Testis (tissue), 3 donors: ENCODE data around the gene BTG4. TPM values are rescaled to one million over a fixed set of nuclear protein-coding genes. Genes with fewer than 3 reads are reported as not detected.
A peak's percentile ranks its signal among the peaks of the same experiment; 100 is the strongest.

ENCODE experiments used
- DNase-seq: peaks from one replicate; pipeline ENCODE4 v3.0.0-alpha.2; 2019
- H3K27ac ChIP-seq, 2 donors: fragments of 200-600 bp; sonication (generic); one replicate each; pipeline ENCODE4 v1.5.1; 2019
- H3K27me3 ChIP-seq: fragments of 200-600 bp; sonication (generic); one replicate; pipeline ENCODE4 v1.5.1; 2019
- H3K36me3 ChIP-seq: fragments of 200-600 bp; sonication (generic); one replicate; pipeline ENCODE4 v1.5.1; 2017; ENCODE audit warnings: low read depth; ENCODE audit errors: missing control alignments
- H3K4me1 ChIP-seq: fragments of 200-600 bp; sonication (generic); one replicate; pipeline ENCODE4 v1.5.1; 2019
- H3K4me3 ChIP-seq, 2 donors: fragments of 200-600 bp; sonication (generic); one replicate each; pipeline ENCODE4 v1.5.1; 2017 to 2019
- H3K9me3 ChIP-seq: fragments of 200-600 bp; sonication (generic); one replicate; pipeline ENCODE4 v1.5.1; 2017
- CTCF ChIP-seq, 3 experiments: fragments of 450-650 bp in 2 of 3; fragments of 200-600 bp in 1 of 3; sonication (generic) in 1 of 3; IDR thresholded peaks; one replicate each; pipeline ENCODE4 v1.5.1; 2016 to 2019; ENCODE audit warnings: antibody characterized with exemption in 3 of 3, mild to moderate bottlenecking in 2 of 3, moderate library complexity in 1 of 3
- POLR2A ChIP-seq: fragments of 450-650 bp; IDR thresholded peaks from one replicate; pipeline ENCODE4 v1.6.1; 2017; ENCODE audit warnings: antibody characterized with exemption, mild to moderate bottlenecking, moderate library complexity
- WGBS, 2 donors: methylation state at CpG; one replicate each; pipeline ENCODE4 v1.1.5; 2018; 5-methylcytosine and 5-hydroxymethylcytosine counted together
- intact Hi-C: fragments of 100-400 bp; cut with DNase I; formaldehyde crosslinking; loops from one replicate; pipeline ENCODE4 v1.15.1; 2023; ENCODE audit warnings: low total_unique reads
- microRNA counts, 2 donors: library from miRNA; unstranded; fragments of <30 nt; microRNA quantifications; one replicate each; lab custom pipeline; 2016
- microRNA-seq, 2 donors: library from miRNA; unstranded; fragments of <30 nt; microRNA quantifications; one replicate each; pipeline ENCODE4, GENCODE V29; 2016; ENCODE audit warnings: borderline number of aligned reads in 2 of 2, borderline replicate concordance in 1 of 2
- polyA plus RNA-seq: library from polyadenylated mRNA; stranded (reverse); fragments of 350-450 nt; fragmentation: Illumina TruSeq; extraction: RNeasy Lipid Tissue Mini Kit (QIAGEN cat#74804); gene quantifications from one replicate; pipeline ENCODE4 v1.2.3, GENCODE V29; 2014; ENCODE audit warnings: low read depth, low replicate concordance; ENCODE audit not compliant: insufficient read depth
- small RNA-seq, 2 donors: library from RNA; depleted of rRNA; stranded (forward); fragments of <200 nt; gene quantifications; one replicate each; pipeline ENCODE3, GENCODE V24; 2016
- total RNA-seq, 2 donors: library from RNA; depleted of rRNA; stranded (reverse); fragments of >200 nt; gene quantifications; one replicate each; pipeline ENCODE4 v1.2.3, GENCODE V29; 2016

BTG4 gene
- total and polyA plus RNA-seq, 3 donors from 2014 or later = 8.7 to 36.8 (median 26.6) TPM

GRCh38 chr11:111447112-111447471 lies 65.1 kb downstream of the BTG4 start:
- TF ChIP-seq CTCF (IDR thresholded peaks at IDR 0.05) (no peak), POLR2A (no peak)
- no peak for DNase-seq
- Histone ChIP-seq H3K9me3 (no peaks in the 10 kb centered on the region), H3K4me1 (peaks cover 3% of the 10 kb centered on the region), H3K4me3 (no peak overlapping the region), H3K36me3 (no peaks in the 10 kb centered on the region), H3K27me3 (no peaks in the 10 kb centered on the region), H3K27ac (no peak overlapping the region)
- WGBS, 2 donors = 73 to 89% methylated on average over 4 of the region's 4 CpGs
- intact Hi-C loops = no loop called here

- Histone ChIP-seq H3K4me3 (no peak overlapping the region), H3K9me3 (no peaks in the 10 kb centered on the region), H3K27ac (no peak overlapping the region), H3K27me3 (no peaks in the 10 kb centered on the region), H3K4me1 (peaks cover 3% of the 10 kb centered on the region), H3K36me3 (no peaks in the 10 kb centered on the region)
- TF ChIP-seq POLR2A (no peak), CTCF (IDR thresholded peaks at IDR 0.05) (peak; percentile 58 to 79 (median 69))
- intact Hi-C loops = no loop called here
- 48 to 56% methylated on average over 5 of the region's 5 CpGs for WGBS, 2 donors
- DNase-seq = peak; percentile 88
Measured at GRCh38 chr11:111446404-111447111, 65.6 kb downstream of the BTG4 start.

GRCh38 chr11:111445586-111445985 lies 66.6 kb downstream of the BTG4 start:
- H3K9me3 ChIP-seq = no peaks in the 10 kb centered on the region
- TF ChIP-seq POLR2A (no peak), CTCF (IDR thresholded peaks at IDR 0.05) (no peak)

More at GRCh38 chr11:111445586-111445985, 66.6 kb downstream of the BTG4 start:
- WGBS, 2 donors = 56 to 62% methylated on average over 2 of the region's 2 CpGs
- H3K4me1 ChIP-seq = peaks cover 3% of the 10 kb centered on the region
- H3K36me3 ChIP-seq = no peaks in the 10 kb centered on the region
- DNase-seq = no peak
- intact Hi-C loops = no loop called here
- H3K27ac ChIP-seq = no peak overlapping the region
- H3K4me3 ChIP-seq = no peak overlapping the region
- H3K27me3 ChIP-seq = no peaks in the 10 kb centered on the region

MicroRNAs encoded within 50 kb of the gene (microRNA counts, 767-probe panel; counts per million panel counts)
- 0 to 152 counts per million in 2 donors for microRNA hsa-miR-34b-3p (lab: Ali Mortazavi, UCI)
- microRNA hsa-miR-34c-3p (lab: Ali Mortazavi, UCI) = 0 to 3,312 counts per million in 2 donors
- 7,237 to 8,965 counts per million in 2 donors for microRNA hsa-miR-34c-5p (lab: Ali Mortazavi, UCI)

Small RNA genes within 50 kb of the gene (microRNA-seq; reads per million reads assigned to microRNA genes)
- gene MIR34B (68.8 to 258 reads per million in 2 donors), gene MIR34C (2,269 to 11,078 reads per million in 2 donors)

Small RNA genes within 50 kb of the gene (small RNA-seq; reads per million reads assigned to genes)
- gene MIR34B = 1.9 to 3.3 reads per million in 2 donors
- gene MIR34C = 30.6 to 55.9 reads per million in 2 donors

Other genes with a start within 250 kb of the BTG4 start
- 1 to 10 TPM; 6.4 to 9.0 TPM for gene POU2AF3, start 213.8 kb downstream of the BTG4 start, total RNA-seq
- gene POU2AF3, start 213.8 kb downstream of the BTG4 start, polyA plus RNA-seq = 11.5 TPM
- 1 to 10 TPM; 2.8 to 4.6 TPM for gene POU2AF1, start 133.1 kb downstream of the BTG4 start, total RNA-seq
- gene POU2AF1, start 133.1 kb downstream of the BTG4 start, polyA plus RNA-seq = 2.7 TPM
- gene HOATZ, start 2.4 kb upstream of the BTG4 start, total RNA-seq = 10 to 100 TPM; 10.8 to 23.7 TPM
- gene HOATZ, start 2.4 kb upstream of the BTG4 start, polyA plus RNA-seq = 50.1 TPM
- 1 to 10 TPM; 7.0 to 9.5 TPM for gene LAYN, start 28.3 kb upstream of the BTG4 start, total RNA-seq
- gene LAYN, start 28.3 kb upstream of the BTG4 start, polyA plus RNA-seq = 8.7 TPM
- 1 to 10 TPM; 7.6 to 8.9 TPM for gene SIK2, start 90.1 kb upstream of the BTG4 start, total RNA-seq
- 9.8 TPM for gene SIK2, start 90.1 kb upstream of the BTG4 start, polyA plus RNA-seq